NCI-H1436 (cell line): Measurements from ENCODE around the gene MYLK2.
A peak's percentile ranks its signal among the peaks of the same experiment; 100 is the strongest.

Experiments
- DNase-seq: peaks from one replicate; lab custom pipeline; 2025; lab: John Stamatoyannopoulos, UW

MYLK2 gene

DNA sequence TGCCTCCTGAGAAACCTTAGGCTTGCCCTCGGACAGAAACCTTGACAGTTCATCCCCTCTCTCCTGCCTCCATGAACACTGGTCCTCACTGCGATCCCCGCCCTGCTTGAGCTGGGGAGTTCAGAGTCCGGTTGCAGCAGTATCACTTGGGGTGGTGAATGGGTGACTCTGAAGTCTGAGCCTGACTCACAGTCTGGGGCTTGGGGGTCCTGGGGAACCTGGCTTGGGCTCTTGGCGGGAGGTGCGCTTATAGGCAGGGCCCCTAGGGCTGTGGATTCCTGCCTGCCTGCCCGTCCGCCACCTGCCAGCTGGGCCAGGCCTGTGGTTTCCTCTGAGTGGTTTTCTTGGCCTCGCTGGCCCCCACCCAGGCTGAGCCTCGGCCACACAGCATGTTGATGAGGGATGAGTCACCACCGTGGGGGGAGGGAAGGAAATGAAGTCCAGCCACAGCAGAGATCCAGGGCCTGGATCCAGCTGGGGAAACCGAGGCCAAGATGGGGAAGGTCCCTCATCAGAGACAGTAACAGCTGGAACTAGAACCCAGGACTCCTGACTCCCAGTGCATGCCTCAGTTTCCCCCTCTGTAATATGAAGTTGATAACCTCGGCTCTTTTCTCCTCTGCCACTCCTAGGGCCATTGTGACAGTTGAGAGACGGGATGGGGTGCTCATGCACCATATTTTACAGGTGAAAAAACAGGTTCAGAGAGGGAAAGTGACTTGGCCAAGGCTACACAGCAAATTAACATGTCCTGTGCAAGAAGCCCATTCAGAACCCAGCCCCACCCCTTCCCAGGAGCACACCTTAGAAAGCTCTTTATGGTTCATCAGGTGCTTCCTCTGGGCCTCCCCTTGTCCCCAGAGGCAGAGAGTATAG is 17.1 kb downstream of the MYLK2 start:
- DNase-seq, result no peak

GRCh38 chr20:31836853-31837608 is 17.9 kb downstream of the MYLK2 start:
- no peak for DNase-seq

- DNase-seq, result no peak
Observed at GRCh38 chr20:31837896-31838397, 18.8 kb downstream of the MYLK2 start.

DNA sequence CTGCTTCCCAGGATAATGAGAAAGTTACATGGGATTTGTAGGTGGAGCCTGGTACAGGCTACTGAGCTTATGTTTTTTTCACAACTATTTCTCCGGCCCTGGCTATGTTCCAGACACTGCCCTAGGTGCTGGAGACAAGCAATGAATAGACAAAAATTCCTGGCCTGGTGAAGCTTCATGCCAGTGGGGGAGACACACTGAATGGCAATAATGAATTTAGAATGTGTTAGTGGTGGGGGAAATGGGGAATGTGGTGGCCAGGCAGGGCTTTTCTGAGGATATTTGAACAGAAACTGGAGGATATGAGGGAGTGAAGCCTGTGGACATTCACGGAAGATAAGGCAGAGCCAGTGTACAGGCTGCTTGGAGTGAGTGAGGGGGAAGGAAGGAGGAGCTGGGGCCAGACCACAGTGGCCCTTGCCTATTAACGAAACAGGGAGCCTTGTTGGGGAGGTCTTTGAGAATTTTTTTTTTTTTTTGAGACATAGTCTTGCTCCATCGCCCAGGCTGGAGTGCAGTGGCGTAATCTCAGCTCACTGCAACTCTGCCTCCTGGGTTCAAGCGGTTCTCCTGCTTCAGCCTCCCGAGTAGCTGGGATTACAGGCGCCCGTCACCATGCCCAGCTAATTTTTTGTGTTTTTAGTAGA is 19.6 kb downstream of the MYLK2 start:
- no peak for DNase-seq

DNA sequence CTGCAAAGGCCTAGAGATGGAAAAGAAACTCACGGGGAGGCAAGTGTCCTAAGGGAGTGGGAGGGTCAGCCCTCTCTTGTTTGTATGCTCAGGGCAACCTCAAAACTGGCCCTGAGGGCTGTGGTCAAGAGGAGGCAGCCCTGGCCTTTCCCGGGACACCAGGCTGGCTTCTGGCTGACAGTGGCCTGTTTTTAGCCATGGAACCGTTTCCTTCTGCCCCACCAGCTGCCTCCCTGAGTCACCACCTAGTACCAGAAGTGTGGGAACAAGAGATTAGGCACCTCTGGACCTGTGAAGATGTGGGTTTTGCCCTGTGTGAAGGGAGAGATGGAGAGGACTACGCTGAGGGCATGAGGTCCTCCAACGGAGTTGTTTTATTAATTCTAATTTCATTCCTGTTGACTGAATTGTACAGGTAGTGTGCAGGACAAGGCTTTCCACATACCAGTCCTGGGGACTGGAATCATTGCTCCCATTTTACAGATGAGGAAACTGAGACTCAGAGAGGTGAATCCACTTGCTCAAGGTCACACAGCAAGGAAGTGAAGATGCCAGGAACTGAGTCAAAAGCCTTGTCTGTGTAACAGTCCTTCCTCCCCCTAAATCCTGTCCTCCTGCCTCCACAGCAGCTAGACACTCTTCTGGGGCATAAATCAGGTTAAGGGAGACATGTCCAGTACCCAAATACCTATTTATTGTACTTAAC is 20.8 kb downstream of the MYLK2 start:
- no peak for DNase-seq

GRCh38 chr20:31840906-31841816 is 22.0 kb downstream of the MYLK2 start:
- no peak for DNase-seq

DNA sequence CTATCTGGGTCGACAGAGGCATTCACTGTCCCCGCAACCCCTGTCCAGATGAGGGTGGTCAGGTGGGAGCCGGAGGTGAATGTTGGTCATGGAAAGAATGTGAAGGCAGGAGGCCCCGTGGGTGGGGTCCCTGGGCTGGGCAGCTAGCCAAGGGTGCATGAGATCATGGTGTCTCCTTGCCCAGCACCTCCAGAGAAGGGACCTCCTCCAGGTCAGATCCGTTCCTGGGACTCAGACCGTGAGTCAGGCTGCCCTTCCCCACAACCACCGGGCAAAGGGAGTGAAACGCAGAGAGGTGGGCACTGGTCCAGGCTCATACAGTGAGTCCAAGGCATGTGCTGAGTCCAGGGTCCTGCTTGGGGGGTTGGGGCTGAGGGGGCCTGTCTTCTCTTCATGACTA is 22.8 kb downstream of the MYLK2 start:
- DNase-seq, result no peak

- DNase-seq, result no peak
Observed at GRCh38 chr20:31842471-31843157, 23.5 kb downstream of the MYLK2 start.

GRCh38 chr20:31843288-31843687 is 24.1 kb downstream of the MYLK2 start:
- DNase-seq, result no peak

GRCh38 chr20:31843881-31844280 is 24.7 kb downstream of the MYLK2 start:
- no peak for DNase-seq

DNA sequence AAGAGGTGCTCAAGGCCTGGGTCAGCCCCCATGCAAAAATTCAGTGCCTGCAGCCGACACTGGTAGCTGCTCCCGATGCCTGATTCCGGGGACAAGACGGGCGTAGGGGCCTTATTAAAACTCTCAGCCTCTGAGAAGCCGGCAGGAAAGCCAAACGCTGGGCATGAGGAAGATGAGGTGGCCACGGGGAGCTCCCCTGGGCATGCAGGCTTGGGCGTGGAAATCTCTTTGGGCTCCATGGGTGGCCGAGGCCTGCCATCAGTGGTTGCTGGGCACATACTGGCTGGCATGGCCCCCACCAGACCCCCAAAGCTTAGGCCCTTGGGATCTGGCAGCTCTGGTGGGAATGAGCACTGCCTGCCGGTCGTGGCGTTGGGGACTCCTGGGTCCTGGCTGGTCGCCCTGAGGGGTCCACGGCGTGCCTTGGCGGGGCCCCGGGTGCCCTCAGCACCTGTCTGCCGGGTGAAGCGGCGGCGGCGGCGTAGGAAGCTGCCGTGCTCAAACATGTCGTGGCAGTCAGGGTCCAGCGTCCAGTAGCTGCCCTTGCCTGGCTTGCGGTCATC is 25.7 kb downstream of the MYLK2 start:
- no peak for DNase-seq

GRCh38 chr20:31845300-31845863 is 26.2 kb downstream of the MYLK2 start, which contains the start of gene FOXS1:
TSS of gene FOXS1 (minus strand) at chr20:31845604. CDS start at chr20:31845542, 62 bp downstream.
- no peak for DNase-seq

GRCh38 chr20:31846793-31847138 is 27.6 kb downstream of the MYLK2 start:
- DNase-seq, result no peak

GRCh38 chr20:31848088-31848999 is 29.2 kb downstream of the MYLK2 start:
- DNase-seq, result no peak

GRCh38 chr20:31849306-31849930 is 30.3 kb downstream of the MYLK2 start:
- peak; percentile 12 for DNase-seq

GRCh38 chr20:31851240-31851955 is 32.2 kb downstream of the MYLK2 start:
- DNase-seq, result no peak

GRCh38 chr20:31853481-31853880 is 34.3 kb downstream of the MYLK2 start:
- DNase-seq, result no peak
